Activated naive CD4-positive, alpha-beta T cell treated with anti-CD3 and anti-CD28 coated beads, Interleukin-2, amount 50 U/mL, for 72 hours (primary cell): ENCODE data around the gene DDIT4L. TPM values are rescaled to one million over a fixed set of nuclear protein-coding genes. Genes with fewer than 3 reads are reported as not detected.
A peak's percentile ranks its signal among the peaks of the same experiment; 100 is the strongest.
"Not testable (repeated sequence)": the region's sequence is repeated elsewhere in the genome, so short reads cannot be mapped to it uniquely, and the experiment has no call there.

Experiments used
- ATAC-seq, 2 donors: fragments of 150-1000 bp; cut with Tn5 transposase; 2 replicates each; pipeline ENCODE4 v1.10.0; 2021; ENCODE audit warnings: mild to moderate bottlenecking in 2 of 2, moderate library complexity in 2 of 2
- DNase-seq, 2 donors: peaks; one replicate each; pipeline ENCODE4 v3.0.0; 2021 to 2022; ENCODE audit warnings: low spot score in 2 of 2
- H3K27ac Mint-ChIP-seq, 2 donors: one replicate each; pipeline ENCODE4 v1.8.0; 2022; ENCODE audit warnings: mild to moderate bottlenecking in 2 of 2, mixed read lengths in 2 of 2
- H3K36me3 Mint-ChIP-seq, 2 donors: one replicate each; pipeline ENCODE4 v1.8.0; 2022; ENCODE audit warnings: mixed read lengths in 2 of 2
- H3K9me3 Mint-ChIP-seq, 2 donors: one replicate each; pipeline ENCODE4 v1.8.0; 2022; ENCODE audit warnings: mixed read lengths in 2 of 2
- total RNA-seq, 2 donors: library from RNA; stranded (reverse); gene quantifications; one replicate each; pipeline ENCODE4 v1.2.3, GENCODE V29; 2022

Gene DDIT4L
- 1 to 10 TPM in 1 of 2 donors, not detected in 1; 2.0 TPM for total RNA-seq

GRCh38 chr4:100189820-100190642, at the start of gene DDIT4L:
Gene DDIT4L (minus strand): TSS chr4:100190468. CDS start chr4:100189983, 485 bp downstream.
- no peak for DNase-seq
- Mint-ChIP-seq H3K36me3 (peaks cover 0 to 15% of the 10 kb centered on the region in 2 donors), H3K27ac (peak within 1 kb of the TSS in 1 of 2 donors; percentile 53), H3K9me3 (no peaks in the 10 kb centered on the region)
- ATAC-seq = peak; percentile 59 to 79

- Mint-ChIP-seq H3K9me3 (peaks cover 0 to 7% of the 10 kb centered on the region in 2 donors), H3K27ac (no peak overlapping the region), H3K36me3 (no peaks in the 10 kb centered on the region)
- no peak for ATAC-seq
- DNase-seq = no peak
Measured at GRCh38 chr4:100240008-100240407, 49.7 kb upstream of the DDIT4L start.

GRCh38 chr4:100224721-100225120, 34.5 kb upstream of the DDIT4L start:
- H3K9me3 Mint-ChIP-seq = peaks cover 30 to 33% of the 10 kb centered on the region in 2 donors
- H3K27ac Mint-ChIP-seq = no peak overlapping the region
- H3K36me3 Mint-ChIP-seq = peaks cover 21 to 26% of the 10 kb centered on the region in 2 donors
- DNase-seq (no peak), ATAC-seq (no peak)

- H3K36me3 Mint-ChIP-seq = peaks cover 18 to 21% of the 10 kb centered on the region in 2 donors
- peaks cover 28 to 29% of the 10 kb centered on the region in 2 donors for H3K9me3 Mint-ChIP-seq
- DNase-seq (no peak), ATAC-seq (no peak)
- no peak overlapping the region for H3K27ac Mint-ChIP-seq
Measured at GRCh38 chr4:100224160-100224559, 33.9 kb upstream of the DDIT4L start.

GRCh38 chr4:100208964-100209363, 18.7 kb upstream of the DDIT4L start:
- Mint-ChIP-seq H3K9me3 (no peaks in the 10 kb centered on the region), H3K27ac (no peak overlapping the region), H3K36me3 (no peaks in the 10 kb centered on the region)
- DNase-seq (no peak), ATAC-seq (peak in 1 of 2 donors; percentile 84)

- DNase-seq = no peak
- Mint-ChIP-seq H3K9me3 (no peaks in the 10 kb centered on the region), H3K27ac (no peak overlapping the region), H3K36me3 (no peaks in the 10 kb centered on the region)
- no peak for ATAC-seq
Measured at GRCh38 chr4:100208459-100208858, 18.2 kb upstream of the DDIT4L start.

GRCh38 chr4:100206850-100207249, 16.6 kb upstream of the DDIT4L start:
- DNase-seq = no peak
- peak in 1 of 2 donors; percentile 62 for ATAC-seq
- Mint-ChIP-seq H3K9me3 (no peaks in the 10 kb centered on the region), H3K27ac (no peak overlapping the region), H3K36me3 (no peaks in the 10 kb centered on the region)

GRCh38 chr4:100198061-100198460, 7.8 kb upstream of the DDIT4L start:
- H3K9me3 Mint-ChIP-seq = no peaks in the 10 kb centered on the region
- ATAC-seq (no peak), DNase-seq (no peak)
- no peaks in the 10 kb centered on the region for H3K36me3 Mint-ChIP-seq
- no peak overlapping the region for H3K27ac Mint-ChIP-seq

- DNase-seq, ATAC-seq, H3K36me3 Mint-ChIP-seq, H3K9me3 Mint-ChIP-seq, H3K27ac Mint-ChIP-seq: not testable (repeated sequence)
Measured at GRCh38 chr4:100196388-100197071, 6.3 kb upstream of the DDIT4L start.

- Mint-ChIP-seq H3K36me3 (peaks cover 0 to 15% of the 10 kb centered on the region in 2 donors), H3K27ac (no peak overlapping the region), H3K9me3 (no peaks in the 10 kb centered on the region)
- ATAC-seq (peak in 1 of 2 donors; percentile 16), DNase-seq (no peak)
Measured at GRCh38 chr4:100190643-100191600, 654 bp upstream of the DDIT4L start.

- DNase-seq (no peak), ATAC-seq (no peak)
- Mint-ChIP-seq H3K27ac (no peak overlapping the region), H3K36me3 (peaks cover 0 to 15% of the 10 kb centered on the region in 2 donors), H3K9me3 (no peaks in the 10 kb centered on the region)
Measured at GRCh38 chr4:100188829-100189228, 1.4 kb downstream of the DDIT4L start.

GRCh38 chr4:100187781-100188180, 2.5 kb downstream of the DDIT4L start:
- Mint-ChIP-seq H3K36me3 (peaks cover 0 to 15% of the 10 kb centered on the region in 2 donors), H3K9me3 (no peaks in the 10 kb centered on the region), H3K27ac (no peak overlapping the region)
- no peak for ATAC-seq
- no peak for DNase-seq

GRCh38 chr4:100184787-100185186, 5.5 kb downstream of the DDIT4L start:
- Mint-ChIP-seq H3K27ac (no peak overlapping the region), H3K9me3 (no peaks in the 10 kb centered on the region), H3K36me3 (peaks cover 0 to 6% of the 10 kb centered on the region in 2 donors)

GRCh38 chr4:100177855-100178254, 12.4 kb downstream of the DDIT4L start:
- H3K27ac Mint-ChIP-seq = no peak overlapping the region
- no peaks in the 10 kb centered on the region for H3K36me3 Mint-ChIP-seq
- DNase-seq (no peak), ATAC-seq (no peak)
- H3K9me3 Mint-ChIP-seq = no peaks in the 10 kb centered on the region

More at GRCh38 chr4:100184787-100185186, 5.5 kb downstream of the DDIT4L start:
- no peak for ATAC-seq
- no peak for DNase-seq

GRCh38 chr4:100177126-100177525, 13.1 kb downstream of the DDIT4L start:
- Mint-ChIP-seq H3K36me3 (no peaks in the 10 kb centered on the region), H3K9me3 (no peaks in the 10 kb centered on the region), H3K27ac (no peak overlapping the region)
- no peak for ATAC-seq
- DNase-seq = no peak

- DNase-seq = no peak
- Mint-ChIP-seq H3K27ac (no peak overlapping the region), H3K36me3 (no peaks in the 10 kb centered on the region), H3K9me3 (no peaks in the 10 kb centered on the region)
- ATAC-seq = peak in 1 of 2 donors; percentile 58
Measured at GRCh38 chr4:100175858-100176257, 14.4 kb downstream of the DDIT4L start.
